ENCODE measurements around the gene CXXC1. TPM values are rescaled to one million over a fixed set of nuclear protein-coding genes. Genes with fewer than 3 reads are reported as not detected.

The CXXC1 gene
- total and polyA plus RNA-seq, 2 of the 13 experiments (the other 11 are each of a cell fraction or from before 2014, with no cell fraction given), result 32.9 to 39.0 TPM

GRCh38 chr18:50287441-50288347 lies at the start of gene CXXC1 (continued):
- TF ChIP-seq GATAD1 (CRISPR knock-in tag; IDR thresholded peaks at IDR 0.05) (peak; percentile 83), HNF1B (CRISPR knock-in tag; IDR thresholded peaks at IDR 0.05) (peak; percentile 76; the same call in 1 of the 2 replicates), BCLAF1 (IDR thresholded peaks at IDR 0.05) (no peak), ATF1 (CRISPR knock-in tag; IDR thresholded peaks at IDR 0.05) (peak; percentile 88), TFE3 (CRISPR knock-in tag; IDR thresholded peaks at IDR 0.05) (peak; percentile 57), CEBPB (IDR thresholded peaks at IDR 0.05; ENCODE audit: borderline replicate concordance, low read depth, low read length) (peak; percentile 82), CREM (IDR thresholded peaks at IDR 0.05) (peak; percentile 100), CREM (CRISPR knock-in tag; IDR thresholded peaks at IDR 0.05) (no peak; the same call in 1 of the 2 replicates), MXI1 (IDR thresholded peaks at IDR 0.05; ENCODE audit: borderline replicate concordance, low read depth, low read length) (peak; percentile 76; the same call in 1 of the 3 replicates), FOXP4 (CRISPR knock-in tag; IDR thresholded peaks at IDR 0.05) (peak; percentile 12; the same call in 1 of the 2 replicates), KLF16 (CRISPR knock-in tag; IDR thresholded peaks at IDR 0.05) (peak in 1 of 2 experiments; percentile 45; a peak in 1 of 4 replicates), TCF7 (IDR thresholded peaks at IDR 0.05; ENCODE audit: low read depth) (no peak), NFYB (CRISPR knock-in tag; IDR thresholded peaks at IDR 0.05) (peak; percentile 69), CREB1 (IDR thresholded peaks at IDR 0.05) (peak; percentile 93), CREB1 (CRISPR knock-in tag; IDR thresholded peaks at IDR 0.05) (peak; percentile 94), ZNF841 (CRISPR knock-in tag; IDR thresholded peaks at IDR 0.05; ENCODE audit: borderline replicate concordance) (no peak), TEAD2 (CRISPR knock-in tag; IDR thresholded peaks at IDR 0.05) (no peak), RFX5 (IDR thresholded peaks at IDR 0.05; ENCODE audit: low read depth, low read length) (peak; percentile 77; the same call in 1 of the 2 replicates), HNRNPH1 (optimal IDR thresholded peaks at IDR 0.05; ENCODE audit: low read depth, low read length) (no peak), ZBTB26 (CRISPR knock-in tag; IDR thresholded peaks at IDR 0.05; ENCODE audit: borderline replicate concordance) (no peak), ZFP36 (IDR thresholded peaks at IDR 0.05; ENCODE audit: borderline replicate concordance, low read depth, low read length, partially characterized antibody) (no peak)
